ENCODE results near the gene ZNF750. TPM values are rescaled to one million over a fixed set of nuclear protein-coding genes. Genes with fewer than 3 reads are reported as not detected.

Gene ZNF750
- total and polyA plus RNA-seq, 2 of the 13 experiments (the other 11 are each of a cell fraction or from before 2014, with no cell fraction given) = not detected

DNA sequence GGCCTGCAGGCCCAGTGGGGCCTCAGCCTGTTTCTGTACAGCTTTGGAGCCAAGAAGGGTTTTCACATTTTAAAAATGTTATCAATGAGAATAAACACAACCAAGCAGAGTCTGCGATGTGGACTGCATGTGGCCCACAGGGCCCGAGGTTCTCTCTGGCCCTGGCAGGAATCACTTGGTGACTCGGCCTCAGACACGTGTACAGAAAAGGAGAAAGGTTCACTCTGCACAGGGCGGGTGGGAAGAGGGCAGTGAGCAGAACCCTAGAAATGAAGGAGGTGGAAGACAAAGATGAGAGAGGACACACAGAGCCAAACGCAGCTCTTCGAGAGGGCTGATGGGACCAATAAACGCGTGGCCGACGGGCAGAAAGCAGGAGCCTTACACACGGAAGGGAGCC is 11.6 kb upstream of the ZNF750 start:
- FAIRE-seq (no peak), DNase-seq (ENCODE audit: low spot score) (no peak), ATAC-seq (no peak)
- ChIA-PET POLR2A (no interaction called here), CTCF (ENCODE audit: low intra/inter-chr PET ratio, low total read pairs) (no interaction called here)
- Histone ChIP-seq H3K79me2 (ENCODE audit: insufficient read depth, low read length) (no peaks in the 10 kb centered on the region), H3K36me3 (replicated peaks in 1 of 2; ENCODE audit: control insufficient read depth in 1 of 2, insufficient read depth in 2 of 2, low read length in 2 of 2) (peaks cover 0 to 6% of the 10 kb centered on the region in 2 experiments; a peak in 2 of 5 replicates), H3K27me3 (ENCODE audit: control insufficient read depth in 1 of 2, insufficient read depth in 2 of 2, low read length in 2 of 2) (no peaks in the 10 kb centered on the region), H3K4me1 (ENCODE audit: insufficient read depth, low read length) (peaks cover 14% of the 10 kb centered on the region), H3K9me3 (ENCODE audit: low read length) (no peaks in the 10 kb centered on the region), H3K9ac (ENCODE audit: insufficient read depth, low read depth, low read length) (no peak overlapping the region), H2AFZ (ENCODE audit: low read length) (no peak overlapping the region), H3K4me2 (ENCODE audit: low read depth, low read length) (no peak overlapping the region), H4K20me1 (ENCODE audit: insufficient read depth, low read length) (no peaks in the 10 kb centered on the region), H3K27ac (ENCODE audit: extremely low read length, insufficient read depth, low read length) (no peak overlapping the region), H3K4me3 (replicated peaks in 1 of 3; ENCODE audit: insufficient read depth in 1 of 3, low read depth in 2 of 3, low read length in 3 of 3) (no peak overlapping the region)
- in situ Hi-C loops (cut with HindIII; ENCODE audit: extremely low pct_ligation_motif_present, low pct_unique_long_range_greater_than_20kb) = no loop called here
- intact Hi-C loops (cut with micrococcal nuclease; ENCODE audit: unreplicated experiment) = no loop called here
- no TSS peak for BruUV-seq (replicated peaks)
- TF ChIP-seq ZFP91 (CRISPR knock-in tag; IDR thresholded peaks at IDR 0.05; ENCODE audit: borderline replicate concordance) = no peak
- no peak for TF ChIP-seq ZMYM3 (CRISPR knock-in tag; IDR thresholded peaks at IDR 0.05)
- TF ChIP-seq FOXO1 (CRISPR knock-in tag; IDR thresholded peaks at IDR 0.05) = no peak
- WGBS (ENCODE audit: low lambda C conversion rate) = 95% methylated on average over 11 of the region's 12 CpGs

DNA sequence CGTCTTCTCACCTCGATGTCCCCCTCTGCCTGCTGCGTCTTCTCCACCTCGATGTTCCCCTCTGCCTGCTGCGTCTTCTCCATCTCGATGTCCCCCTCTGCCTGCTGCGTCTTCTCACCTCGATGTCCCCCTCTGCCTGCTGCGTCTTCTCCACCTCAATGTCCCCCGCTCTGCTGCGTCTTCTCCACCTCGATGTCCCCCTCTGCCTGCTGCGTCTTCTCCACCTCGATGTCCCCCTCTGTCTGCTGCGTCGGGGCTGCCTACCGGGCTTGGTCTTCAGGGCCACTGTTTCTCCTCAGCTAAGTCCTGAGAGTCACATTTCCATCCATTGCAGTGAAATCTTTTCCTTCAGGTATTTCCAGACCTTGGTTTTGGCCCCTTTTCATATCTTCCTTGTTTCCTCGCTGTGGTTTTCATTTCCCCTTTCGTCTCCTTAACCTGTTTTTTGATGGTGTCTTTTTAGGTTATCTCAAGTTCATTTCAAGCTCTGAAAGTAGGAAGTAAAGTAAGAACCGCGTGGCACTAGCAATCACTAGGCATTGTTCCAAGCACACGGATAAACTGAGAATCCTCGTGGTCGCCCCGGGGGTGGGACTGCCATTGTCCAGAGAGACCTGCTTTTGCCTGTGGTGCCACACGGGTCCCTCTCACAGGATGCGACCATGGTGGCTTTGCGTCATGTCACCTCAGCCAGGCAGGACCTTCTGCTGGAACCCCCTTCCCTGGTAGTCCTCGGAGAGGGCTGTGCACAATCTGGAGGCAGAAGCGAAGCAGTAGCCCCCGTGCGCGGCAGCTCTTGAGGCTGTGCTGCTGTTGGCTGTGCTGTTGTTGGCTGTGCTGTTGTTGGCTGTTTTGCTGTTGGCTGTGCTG is 9.5 kb upstream of the ZNF750 start:
- no peak for ATAC-seq
- no peak for TF ChIP-seq SOX13 (IDR thresholded peaks at IDR 0.05)
- no peak for TF ChIP-seq SOX13 (CRISPR knock-in tag; conservative IDR thresholded peaks at IDR 0.05 in 1 of 2, IDR thresholded peaks at IDR 0.05 in 1 of 2)
- TF ChIP-seq SRF (IDR thresholded peaks at IDR 0.05; ENCODE audit: low read depth, low read length) = no peak
- no peak for TF ChIP-seq FOXC1 (CRISPR knock-in tag; IDR thresholded peaks at IDR 0.05; ENCODE audit: borderline replicate concordance)
- no peak overlapping the region for H3K9ac ChIP-seq (ENCODE audit: insufficient read depth, low read depth, low read length)
- no TSS peak for BruUV-seq (replicated peaks)
- peaks cover 2 to 4% of the 10 kb centered on the region in 2 experiments; a peak in 2 of 5 replicates for H3K36me3 ChIP-seq (replicated peaks in 1 of 2; ENCODE audit: control insufficient read depth in 1 of 2, insufficient read depth in 2 of 2, low read length in 2 of 2)
- H4K20me1 ChIP-seq (ENCODE audit: insufficient read depth, low read length) = no peaks in the 10 kb centered on the region
- H3K27ac ChIP-seq (ENCODE audit: extremely low read length, insufficient read depth, low read length) = no peak overlapping the region
- intact Hi-C loops (cut with micrococcal nuclease; ENCODE audit: unreplicated experiment) (no loop called here), in situ Hi-C loops (cut with HindIII; ENCODE audit: extremely low pct_ligation_motif_present, low pct_unique_long_range_greater_than_20kb) (no loop called here)
- H2AFZ ChIP-seq (ENCODE audit: low read length) = no peak overlapping the region
- H3K4me1 ChIP-seq (ENCODE audit: insufficient read depth, low read length) = peaks cover 14% of the 10 kb centered on the region
- H3K4me3 ChIP-seq (replicated peaks in 1 of 3; ENCODE audit: insufficient read depth in 1 of 3, low read depth in 2 of 3, low read length in 3 of 3) = no peak overlapping the region
- no peaks in the 10 kb centered on the region for H3K9me3 ChIP-seq (ENCODE audit: low read length)
- ChIA-PET POLR2A (no interaction called here), CTCF (ENCODE audit: low intra/inter-chr PET ratio, low total read pairs) (no interaction called here)
- DNase-seq (ENCODE audit: low spot score) = no peak
- H3K79me2 ChIP-seq (ENCODE audit: insufficient read depth, low read length) = no peaks in the 10 kb centered on the region
- no peak overlapping the region for H3K4me2 ChIP-seq (ENCODE audit: low read depth, low read length)
- no peaks in the 10 kb centered on the region for H3K27me3 ChIP-seq (ENCODE audit: control insufficient read depth in 1 of 2, insufficient read depth in 2 of 2, low read length in 2 of 2)
- 94% methylated on average over 33 of the region's 33 CpGs for WGBS (ENCODE audit: low lambda C conversion rate)
- FAIRE-seq = no peak
